HG02840 (cell line): ENCODE measurements around the gene CGRRF1.

Source experiments
- ATAC-seq: cut with Tn5 transposase; IDR thresholded peaks from one replicate; pipeline ENCODE4 v1.9.1; 2021; ENCODE audit warnings: mild to moderate bottlenecking, moderate library complexity, moderate number of reproducible peaks; ENCODE audit not compliant: unreplicated experiment, low FRiP score

The CGRRF1 gene

GRCh38 chr14:54570631-54571415 lies 61.1 kb downstream of the CGRRF1 start:
- ATAC-seq, result no peak

DNA sequence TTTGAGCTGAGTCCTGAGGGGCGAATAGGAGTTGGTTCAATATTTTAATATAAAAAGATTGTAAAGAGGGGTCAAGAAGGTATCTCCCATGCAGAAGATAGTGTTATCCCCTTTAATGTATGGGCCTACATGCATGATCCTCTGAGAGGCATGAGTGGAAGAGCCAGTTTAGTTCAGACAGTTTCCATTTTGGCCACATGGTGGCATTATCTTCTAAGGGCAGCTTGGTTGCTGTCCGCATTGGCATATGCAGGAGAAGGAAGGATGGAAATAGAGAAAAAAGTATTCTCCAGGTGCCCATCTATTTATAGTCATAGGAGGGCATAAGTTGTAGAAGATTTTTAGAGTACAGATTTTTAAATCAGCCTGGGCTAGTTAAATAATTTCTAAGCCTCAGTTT lies 62.6 kb downstream of the CGRRF1 start:
- no peak for ATAC-seq

DNA sequence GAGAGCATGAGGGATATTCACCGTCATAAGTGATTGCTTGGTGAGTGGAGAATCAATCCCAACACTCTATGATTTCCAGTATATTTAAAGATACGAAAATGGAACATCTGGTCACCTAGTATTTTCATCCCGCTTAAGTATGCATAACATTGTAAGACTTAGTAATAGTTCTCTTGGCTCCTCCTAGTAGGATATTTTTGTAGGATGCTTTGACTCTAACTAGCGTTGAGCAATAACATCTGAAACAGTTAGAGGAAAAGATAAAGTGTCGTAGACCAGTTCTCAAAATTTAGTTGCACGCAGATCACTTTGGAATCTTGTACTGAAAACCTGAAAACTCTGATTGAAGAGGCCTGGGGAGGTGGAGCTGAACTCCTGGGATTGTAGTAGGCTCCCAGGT lies 64.8 kb downstream of the CGRRF1 start:
- no peak for ATAC-seq

GRCh38 chr14:54577494-54577893 lies 67.8 kb downstream of the CGRRF1 start:
- ATAC-seq, result no peak

DNA sequence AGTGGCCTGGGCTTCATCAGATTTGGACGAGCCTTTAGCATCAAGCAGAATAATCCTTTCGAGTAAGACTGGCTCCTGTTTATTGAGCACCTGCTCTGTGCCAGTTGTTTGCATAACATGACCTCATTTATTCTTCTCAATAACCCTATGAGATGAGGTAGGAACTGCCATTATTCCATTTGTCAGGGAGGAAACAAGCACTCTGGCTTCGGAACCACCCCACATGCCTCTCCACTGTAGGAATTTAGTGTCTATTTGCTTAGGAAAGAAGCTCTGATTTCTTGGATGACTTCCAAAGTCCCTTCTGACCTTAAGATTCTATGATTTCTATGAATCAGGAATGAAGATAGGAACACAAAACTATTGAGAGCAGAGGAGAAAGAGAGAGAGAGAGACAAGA lies 68.3 kb downstream of the CGRRF1 start:
- no peak for ATAC-seq

DNA sequence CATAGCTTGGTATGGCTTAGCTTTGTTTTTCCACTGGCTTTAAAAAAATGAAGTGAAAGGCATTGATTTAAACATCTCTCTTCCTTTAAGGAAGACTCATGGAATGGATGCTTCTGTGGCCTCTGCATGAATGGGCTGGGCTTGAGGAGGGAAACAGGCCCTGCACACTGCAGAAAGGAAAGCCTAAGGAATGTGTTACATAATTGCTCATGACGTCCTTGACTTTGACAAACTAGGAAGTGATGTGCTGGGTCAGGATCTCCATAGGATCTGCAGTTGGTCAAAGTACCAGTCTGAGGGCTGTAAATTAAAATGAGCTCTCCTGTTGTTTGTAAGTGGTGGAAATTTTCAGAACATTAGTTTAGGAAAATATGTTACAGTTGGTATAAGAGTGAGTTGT lies 69.9 kb downstream of the CGRRF1 start:
- no peak for ATAC-seq

- no peak for ATAC-seq
Observed at GRCh38 chr14:54580933-54581332, 71.2 kb downstream of the CGRRF1 start.

DNA sequence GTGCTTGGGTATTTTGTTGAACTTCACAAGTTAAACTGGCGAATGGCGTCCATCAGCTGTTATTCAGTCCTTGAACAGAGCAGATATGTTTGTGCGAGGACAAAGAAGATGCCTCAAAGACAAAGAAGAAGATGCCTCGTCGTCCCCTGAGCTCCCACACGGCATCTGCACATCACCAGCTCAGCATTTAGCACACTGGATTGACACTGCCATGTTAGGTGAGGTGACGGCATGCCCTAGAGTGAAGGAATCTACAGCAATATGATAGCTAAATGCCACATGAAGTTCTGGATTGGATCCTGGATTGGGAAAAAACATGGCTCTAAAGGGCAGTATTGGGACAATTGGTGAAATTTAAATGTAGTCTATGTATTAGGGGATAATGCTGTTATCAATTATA lies 72.6 kb downstream of the CGRRF1 start:
- no peak for ATAC-seq

- ATAC-seq, result no peak
Observed at GRCh38 chr14:54584097-54584496, 74.4 kb downstream of the CGRRF1 start.

GRCh38 chr14:54585214-54585613 lies 75.5 kb downstream of the CGRRF1 start:
- no peak for ATAC-seq
